HT1080 (cell line): ENCODE measurements around the gene QDPR. TPM values are rescaled to one million over a fixed set of nuclear protein-coding genes. Genes with fewer than 3 reads are reported as not detected.

ENCODE experiments used
- total RNA-seq: library from RNA; depleted of rRNA; stranded (reverse); fragments of >200 nt; shearing (Covaris generic); gene quantifications from 2 replicates; pipeline ENCODE4 v1.2.3, GENCODE V29; 2014; rRNA removed

QDPR gene
- total RNA-seq, 1 experiment from 2014 or later, result 31.5 TPM

Other genes with a start within 250 kb of the QDPR start
- gene CLRN2, start 3.1 kb upstream of the QDPR start, total RNA-seq, result not detected in 2 replicates
- 92.5 and 93.4 TPM in 2 replicates for gene LAP3, start 65.1 kb upstream of the QDPR start, total RNA-seq
- 8.6 and 29.2 TPM in 2 replicates for gene MED28, start 102.6 kb upstream of the QDPR start, total RNA-seq